HG03575 (cell line): ENCODE measurements around the gene FUOM.

ENCODE experiments used
- ATAC-seq: cut with Tn5 transposase; IDR thresholded peaks from one replicate; pipeline ENCODE4 v1.9.1; 2021; ENCODE audit not compliant: unreplicated experiment, insufficient number of reproducible peaks, low FRiP score; ENCODE audit errors: extremely low read depth

FUOM gene

DNA sequence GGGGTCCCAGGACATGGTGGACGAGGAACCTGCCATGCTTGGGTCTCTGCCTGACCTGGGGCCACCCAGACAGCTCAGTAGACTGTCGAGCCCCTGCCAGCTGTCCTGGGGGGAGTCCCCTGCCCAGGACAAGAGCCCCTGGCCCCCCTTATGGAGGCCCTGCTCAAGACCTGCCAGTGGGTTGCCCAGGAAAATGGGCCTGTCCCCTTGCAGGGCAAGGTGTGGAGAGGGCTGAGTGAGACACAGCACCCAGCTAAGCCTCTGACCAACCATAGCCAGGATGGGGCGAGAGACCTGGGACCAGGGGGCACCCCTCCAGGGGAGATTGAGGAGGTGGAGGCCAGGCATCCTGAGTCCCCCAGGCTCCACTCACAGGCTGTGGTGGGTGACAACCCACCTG is 1.8 kb downstream of the FUOM start:
- no peak for ATAC-seq

DNA sequence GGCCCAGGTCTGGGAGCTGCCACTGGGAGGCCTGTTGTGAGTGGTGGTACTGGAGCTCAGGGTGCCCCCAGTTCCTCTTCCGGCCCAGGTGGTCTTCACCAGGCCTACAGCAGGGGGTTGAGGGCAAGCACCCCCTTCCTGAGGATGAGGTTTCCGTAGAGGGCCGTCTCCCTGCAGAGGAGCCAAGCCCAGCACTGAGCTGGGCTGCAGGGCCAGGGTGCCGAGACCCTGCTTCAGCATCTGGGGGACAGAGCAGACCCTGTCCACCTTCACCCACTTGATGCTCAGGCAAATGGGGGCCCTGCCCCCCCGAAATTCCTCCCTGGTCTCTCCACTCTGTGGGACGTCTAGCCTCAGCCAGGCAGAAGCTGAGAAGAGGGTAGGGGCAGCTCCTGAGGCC is 2.6 kb downstream of the FUOM start:
- no peak for ATAC-seq

DNA sequence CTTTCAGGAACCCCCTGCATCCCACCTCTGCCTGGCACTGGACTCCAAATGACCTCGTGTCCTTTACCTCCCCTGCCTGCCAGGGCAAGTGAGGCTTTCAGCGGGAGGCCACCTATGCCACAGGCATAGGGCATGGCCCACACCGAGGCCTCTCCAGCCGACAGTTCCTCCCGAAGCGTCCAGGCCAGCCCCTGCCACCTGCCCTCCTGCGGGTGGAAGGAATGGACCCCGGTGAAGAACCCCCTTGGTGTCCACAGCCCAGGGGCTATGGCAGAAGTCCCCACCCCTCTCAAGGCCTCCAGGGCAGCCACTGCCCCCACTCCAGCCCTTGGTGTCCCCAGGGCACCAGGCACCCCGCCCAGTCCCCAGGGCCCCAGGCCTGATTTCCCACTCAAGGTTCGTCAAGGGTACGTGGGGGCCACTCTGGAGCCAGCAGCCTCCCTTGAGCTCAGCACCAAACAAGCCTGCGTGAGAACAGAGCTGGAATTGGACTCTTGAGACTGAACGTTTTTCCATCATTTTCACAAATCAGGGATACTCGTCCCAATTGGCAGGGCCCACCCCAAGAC is 3.1 kb downstream of the FUOM start:
- ATAC-seq = no peak

DNA sequence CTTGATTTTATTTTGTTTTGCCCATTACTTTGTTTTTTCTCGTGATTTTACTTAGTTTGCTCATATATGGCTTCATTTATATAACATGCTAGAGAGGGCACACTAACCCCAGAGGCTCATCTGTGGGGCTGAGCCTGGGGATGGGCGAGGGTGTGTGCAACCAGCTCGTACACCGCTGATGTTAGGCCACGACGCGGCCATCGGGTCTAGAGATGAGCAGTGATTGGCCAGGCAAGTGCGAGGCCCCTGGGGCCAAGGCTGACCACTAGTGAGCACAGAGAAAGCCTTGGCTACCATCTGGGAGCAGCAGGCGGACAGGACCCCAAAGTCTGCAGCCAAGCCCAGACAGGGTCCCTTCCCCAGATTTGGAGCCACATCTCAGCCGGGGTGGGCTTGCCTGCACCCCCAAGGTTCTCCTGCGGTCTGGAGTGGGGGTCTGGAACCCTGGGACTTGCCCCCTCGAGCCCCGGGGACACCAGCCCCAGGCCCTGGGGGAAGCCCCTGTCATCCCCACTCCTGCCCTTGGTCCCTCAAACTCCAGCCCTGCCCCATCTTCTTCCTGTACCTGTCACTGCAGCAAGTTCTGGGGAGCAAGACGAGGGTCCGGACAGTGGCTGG is 3.7 kb downstream of the FUOM start:
- no peak for ATAC-seq

DNA sequence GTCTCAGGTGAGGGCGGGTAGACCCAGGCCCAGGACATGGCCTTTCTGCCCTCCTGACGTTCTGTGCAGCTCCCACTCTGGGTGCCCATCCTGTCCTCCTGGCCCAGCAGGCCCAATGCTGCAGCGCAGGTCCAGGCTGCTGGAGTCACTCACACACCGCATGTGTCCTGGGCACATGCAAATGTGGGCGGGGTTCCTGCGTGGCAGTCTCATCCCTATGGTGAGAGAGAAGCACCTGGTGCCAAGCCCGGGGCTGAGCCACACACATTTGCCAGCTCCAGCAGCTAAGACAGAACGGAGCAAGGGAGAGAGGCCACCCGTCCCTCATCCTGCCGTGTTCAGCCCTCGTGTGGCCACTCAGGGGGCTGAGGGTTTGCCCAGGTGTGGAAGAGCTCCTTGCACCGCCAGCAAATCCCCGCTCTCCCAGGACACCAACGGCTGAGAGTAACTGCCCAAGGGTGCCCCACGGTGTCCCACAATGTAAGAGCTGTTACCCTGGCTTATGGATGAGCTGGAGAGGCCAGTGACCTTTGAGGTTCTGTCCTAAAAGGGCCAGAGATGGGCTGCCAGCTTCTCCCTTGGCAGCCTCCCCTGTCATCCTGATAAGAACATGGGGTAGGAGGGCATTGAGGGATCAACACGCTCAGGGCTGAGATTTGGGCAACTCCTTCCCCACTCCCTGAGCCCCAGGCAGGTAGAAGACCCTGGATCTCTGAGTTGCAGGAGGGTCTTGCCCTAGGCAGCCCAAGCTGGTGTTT is 4.4 kb downstream of the FUOM start:
- ATAC-seq = no peak

DNA sequence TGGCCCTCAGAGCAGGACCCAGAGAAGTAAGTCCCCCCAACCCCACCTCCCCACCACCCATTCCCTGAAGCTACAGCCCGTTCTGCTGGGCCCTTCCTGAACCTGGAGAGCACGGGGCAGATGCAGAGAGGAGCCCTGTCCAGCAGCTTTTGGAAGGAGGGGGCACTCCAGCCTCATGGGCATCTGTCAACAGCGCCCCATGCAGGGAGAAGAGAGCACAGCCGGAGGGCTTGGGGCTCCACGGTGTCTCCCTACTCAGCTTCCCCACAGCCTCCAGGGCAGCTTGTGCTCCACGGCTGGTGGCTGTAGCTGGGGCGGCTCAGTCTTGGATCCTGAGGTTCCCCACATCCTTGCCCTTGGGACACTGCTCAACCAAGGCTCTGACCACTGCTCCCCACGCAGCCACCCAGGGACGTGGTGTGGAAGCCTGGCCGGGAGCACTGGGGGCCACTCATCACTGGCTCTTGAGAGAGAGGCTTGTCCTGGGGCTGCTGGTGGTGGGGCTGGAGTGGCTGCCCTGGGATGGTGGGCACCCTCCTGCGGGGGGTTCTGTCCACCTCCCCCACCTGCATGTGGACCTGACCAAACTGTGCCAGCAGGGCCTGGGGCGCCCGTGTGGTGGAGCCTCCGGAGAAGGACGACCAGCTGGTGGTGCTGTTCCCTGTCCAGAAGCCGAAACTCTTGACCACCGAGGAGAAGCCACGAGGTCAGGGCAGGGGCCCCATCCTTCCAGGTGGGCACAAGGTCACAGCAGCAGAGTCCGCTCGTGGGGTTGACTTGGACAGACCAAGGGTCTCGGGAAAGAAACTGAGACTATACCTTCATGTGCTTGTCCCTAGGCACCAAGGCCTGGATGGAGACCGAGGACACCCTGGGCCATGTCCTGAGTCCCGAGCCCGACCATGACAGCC is 6.2 kb downstream of the FUOM start:
- no peak for ATAC-seq

DNA sequence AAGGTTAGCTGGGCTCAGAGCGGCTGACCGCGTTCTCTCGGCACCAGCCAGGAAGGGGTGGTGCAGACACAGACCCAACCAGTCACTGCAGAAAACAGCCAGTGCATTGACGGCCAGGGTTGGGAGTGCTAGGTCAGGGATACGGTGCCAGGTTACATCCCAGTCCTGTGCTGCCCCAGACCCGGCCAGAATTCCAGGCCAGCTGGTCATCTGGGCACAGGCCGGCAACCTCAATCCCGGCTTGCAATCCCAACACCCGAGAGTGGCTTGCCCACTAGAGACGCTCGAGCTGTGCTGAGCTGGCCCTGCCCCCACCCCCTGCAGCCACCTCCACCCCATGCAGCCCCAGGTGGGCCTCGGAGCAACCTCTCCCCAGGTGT is 6.9 kb downstream of the FUOM start:
- no peak for ATAC-seq

DNA sequence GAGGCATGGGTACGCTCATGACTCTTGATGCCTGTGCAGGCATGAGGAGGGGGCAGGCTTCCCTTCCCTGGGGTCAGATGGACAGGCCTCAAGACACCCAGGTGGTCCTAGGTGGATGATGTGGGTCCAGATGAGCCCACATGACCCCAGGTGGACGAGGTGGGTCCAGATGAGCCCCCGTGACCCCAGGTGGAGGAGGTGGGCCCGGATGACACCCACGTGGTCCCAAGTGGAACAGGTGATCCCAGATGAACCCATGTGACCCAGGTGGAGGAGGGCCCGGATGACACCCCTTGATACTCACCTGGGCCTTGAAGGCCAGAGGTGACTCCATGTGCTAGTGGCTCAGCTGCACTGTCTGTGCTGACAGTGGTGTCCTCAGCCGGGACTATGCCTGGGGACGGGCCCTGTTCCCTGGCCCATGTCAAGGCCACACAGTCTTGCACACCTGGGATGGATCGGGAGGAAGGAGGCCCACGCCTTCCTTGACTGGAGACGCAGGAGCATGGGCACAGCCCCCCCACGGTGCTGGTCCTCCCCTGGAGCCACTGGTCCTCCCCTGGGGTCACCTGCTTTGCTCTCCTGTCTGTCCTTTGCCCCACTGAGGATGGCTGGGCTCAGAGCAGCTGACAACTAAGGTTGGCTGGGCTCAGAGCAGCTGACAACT is 7.4 kb downstream of the FUOM start:
- ATAC-seq = no peak

DNA sequence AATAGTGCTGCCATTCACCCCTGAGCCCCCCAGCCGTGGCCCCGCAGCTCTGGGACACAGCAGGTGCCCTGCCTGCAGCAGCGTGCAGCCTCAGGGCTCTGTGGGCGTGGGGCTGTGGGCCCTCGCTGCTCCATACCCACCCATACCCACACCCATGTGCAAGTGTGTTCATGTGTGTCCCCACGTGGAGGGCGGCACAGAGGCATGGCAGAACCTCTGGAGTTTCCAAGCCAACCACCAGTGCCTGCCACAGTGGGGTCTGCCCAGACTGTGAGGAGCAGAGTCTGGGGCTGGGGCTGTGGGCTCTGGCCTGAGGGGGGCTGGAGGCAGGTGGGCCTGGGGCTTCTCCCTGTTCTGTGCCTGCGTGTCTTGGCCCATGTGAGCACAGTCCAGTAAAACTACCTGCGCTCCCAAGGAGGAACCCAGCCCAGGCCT is 8.2 kb downstream of the FUOM start:
- ATAC-seq = no peak

DNA sequence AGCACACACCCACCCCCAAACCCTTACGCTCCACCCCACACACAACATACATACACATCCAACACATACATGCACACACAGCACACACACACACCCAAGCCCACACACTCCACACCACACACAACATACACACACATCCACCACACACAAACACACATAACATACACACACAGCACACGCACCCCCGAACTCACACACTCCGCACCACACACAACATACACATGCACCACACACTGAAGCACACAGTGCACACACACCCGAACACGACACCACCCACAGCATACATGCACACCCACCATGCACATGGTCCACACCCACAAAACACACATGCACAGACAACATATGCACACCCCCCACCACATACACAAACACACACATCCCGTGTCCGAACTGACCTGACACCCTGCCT is 8.7 kb downstream of the FUOM start:
- ATAC-seq = no peak

DNA sequence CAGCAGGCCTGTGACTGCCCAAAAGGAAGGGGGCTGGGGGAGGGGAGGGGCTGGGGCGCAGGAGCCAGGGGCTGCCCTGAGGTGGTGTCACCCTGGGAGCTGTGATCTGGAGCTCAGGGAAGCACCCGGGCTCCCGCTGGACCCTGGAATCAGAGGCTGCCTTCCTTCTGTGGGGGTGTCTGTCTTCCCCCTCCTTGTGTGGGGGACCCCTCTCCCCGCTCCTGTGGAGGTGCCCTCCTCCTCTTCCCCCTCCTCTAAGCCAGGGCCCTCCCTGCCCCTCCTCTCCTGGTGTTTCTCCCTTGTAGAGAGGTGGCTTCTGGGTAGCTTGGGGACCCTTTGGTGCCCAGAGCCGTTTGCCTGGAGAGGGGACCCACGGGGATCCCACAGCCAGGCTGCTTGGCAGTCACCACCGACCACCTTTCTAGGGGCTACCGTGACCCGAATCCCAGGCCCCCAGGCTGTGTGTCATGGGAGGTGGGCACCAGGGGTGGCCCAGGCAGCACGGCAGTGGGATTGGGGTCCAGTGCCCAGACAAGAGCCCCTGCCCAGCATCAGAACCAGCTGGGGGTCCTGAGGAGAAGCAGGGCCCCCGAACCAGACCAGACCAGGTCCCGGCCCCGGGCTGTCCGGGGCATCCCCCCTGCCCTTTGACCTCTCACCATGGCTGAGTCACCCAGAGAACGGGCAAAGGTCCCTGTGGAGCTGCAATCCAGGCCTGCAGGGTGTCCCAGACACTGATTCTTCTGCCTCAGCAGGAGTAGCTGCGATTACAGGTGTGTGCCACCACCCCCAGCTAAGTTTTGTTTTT is 9.9 kb downstream of the FUOM start:
- no peak for ATAC-seq

DNA sequence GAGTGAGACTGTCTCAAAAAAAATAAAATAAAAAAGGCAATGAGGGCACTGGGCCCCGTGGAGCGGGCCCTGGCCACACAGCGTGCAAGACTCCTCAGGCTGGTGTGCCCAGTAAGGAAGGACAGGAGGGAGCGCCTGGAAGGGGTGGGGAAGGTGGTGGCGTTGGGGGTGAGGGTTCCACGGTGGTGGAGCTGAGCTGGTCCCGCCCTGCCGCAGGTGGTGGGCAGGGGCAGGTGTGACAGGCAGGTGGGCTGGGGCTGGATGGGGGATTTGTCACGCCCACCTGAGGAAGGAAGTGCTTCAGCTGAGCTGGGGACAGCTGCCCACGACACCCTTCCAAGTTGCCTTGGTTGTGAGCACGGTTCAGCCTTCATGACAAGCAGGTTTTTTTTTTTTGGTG is 11.4 kb downstream of the FUOM start:
- ATAC-seq = no peak

DNA sequence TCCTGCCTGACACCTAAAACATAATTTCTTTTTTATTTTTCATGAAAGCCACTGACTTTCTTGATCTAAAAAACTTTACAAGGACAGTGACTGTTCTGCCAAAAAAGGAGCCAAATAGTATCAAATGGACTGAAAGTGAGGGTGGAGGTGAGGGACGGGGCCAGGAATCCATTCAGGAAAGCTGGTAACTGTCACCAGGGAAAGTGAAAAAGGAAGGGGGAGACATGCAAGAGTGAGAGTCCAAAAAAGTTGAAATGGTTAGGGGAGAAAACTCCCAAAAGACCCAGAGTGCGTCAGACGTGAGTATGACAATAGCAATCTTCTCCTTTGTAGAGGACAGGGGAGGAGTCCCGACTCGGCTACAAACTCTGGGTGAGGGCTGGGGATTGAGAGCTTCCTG is 13.6 kb downstream of the FUOM start:
- ATAC-seq = no peak

DNA sequence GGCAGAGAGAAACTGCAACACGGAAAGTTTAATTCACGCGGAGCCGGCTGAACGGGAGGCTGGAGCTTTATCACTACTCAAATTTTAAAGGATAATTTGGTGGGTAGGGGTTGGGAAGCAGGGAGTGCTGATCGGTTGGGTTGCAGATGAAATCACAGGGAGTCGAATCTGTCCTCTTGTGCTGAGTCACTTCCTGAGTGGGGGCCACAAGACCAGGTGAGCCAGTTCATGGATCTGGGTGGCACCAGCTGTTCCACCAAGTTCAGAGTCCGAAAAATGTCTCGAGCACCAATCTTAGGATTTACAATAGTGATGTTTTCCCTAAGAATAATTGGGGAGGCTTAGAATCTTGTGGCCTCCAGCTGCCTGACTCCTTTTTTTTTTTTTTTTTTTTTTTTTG is 14.3 kb downstream of the FUOM start:
- no peak for ATAC-seq

DNA sequence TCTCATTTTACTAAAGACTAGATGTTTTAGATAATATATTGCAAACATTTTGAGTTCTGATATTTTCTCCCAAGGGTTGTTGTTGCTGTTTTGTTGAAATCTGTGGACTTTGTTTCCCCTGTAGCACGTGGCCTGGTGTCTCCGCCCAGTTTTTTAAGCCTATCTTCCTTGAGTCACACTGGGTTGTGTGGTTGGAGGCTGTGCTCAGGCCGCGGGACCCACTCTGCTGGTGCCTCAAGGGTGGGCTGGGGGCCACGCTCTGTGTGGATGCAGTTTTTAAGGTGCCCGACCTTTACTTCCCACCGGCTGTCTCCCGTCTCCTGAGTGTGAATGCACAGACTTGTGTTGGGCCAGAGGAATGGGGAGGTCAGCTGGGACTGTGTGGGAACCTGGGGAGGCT is 14.9 kb downstream of the FUOM start:
- ATAC-seq = no peak

DNA sequence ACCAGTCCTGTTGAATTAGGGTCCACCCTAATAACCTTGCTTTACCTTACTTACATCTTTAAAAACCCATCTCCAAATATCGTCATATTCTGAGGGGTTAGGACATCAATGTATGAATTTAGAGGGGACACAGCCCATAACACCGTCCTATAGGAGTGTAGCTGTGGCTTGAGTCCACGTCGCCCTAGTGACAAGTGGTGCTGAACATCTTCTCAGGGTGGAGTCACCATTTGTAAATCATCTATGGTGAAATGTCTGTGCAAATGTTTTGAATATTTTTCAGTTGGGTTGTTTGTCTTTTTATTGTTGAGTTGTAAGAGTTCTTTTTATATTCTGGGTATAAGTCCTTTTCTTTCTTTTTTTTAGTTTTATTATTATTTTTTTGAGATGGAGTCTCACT is 15.8 kb downstream of the FUOM start:
- ATAC-seq = no peak

DNA sequence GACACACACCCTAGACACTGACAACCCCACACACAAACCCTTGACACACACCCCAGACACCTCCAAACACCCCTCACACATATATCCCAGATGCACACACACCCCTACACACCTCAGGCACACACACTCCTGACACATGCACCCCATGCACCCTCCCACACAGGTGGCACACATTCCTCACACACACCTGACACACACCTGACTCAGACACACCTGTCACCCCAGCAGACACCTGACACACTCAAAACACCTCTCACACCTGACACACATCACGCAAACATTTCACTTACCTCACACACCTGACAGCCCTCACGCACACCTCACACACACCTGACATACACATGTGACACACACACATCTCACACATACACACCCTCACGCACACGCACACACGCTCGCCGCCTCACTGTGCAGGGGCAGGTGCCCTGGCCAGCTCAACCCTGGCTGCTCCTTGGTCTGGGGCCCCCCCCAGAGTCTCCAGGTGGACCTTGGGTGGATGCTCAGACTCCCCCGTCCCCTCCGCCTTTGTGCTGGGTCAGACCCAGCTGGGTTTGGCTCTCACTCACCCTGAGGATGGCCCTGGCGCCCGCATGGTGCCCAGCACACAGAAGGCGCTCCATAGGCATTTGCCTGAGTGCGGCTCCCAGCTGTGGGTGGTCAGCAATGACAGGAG is 18.0 kb downstream of the FUOM start:
- no peak for ATAC-seq
